Vagina (tissue), 2 donors: Measurements from ENCODE around the gene TOMM40L. TPM values are rescaled to one million over a fixed set of nuclear protein-coding genes. Genes with fewer than 3 reads are reported as not detected.
A peak's percentile ranks its signal among the peaks of the same experiment; 100 is the strongest.

ENCODE experiments used
- DNase-seq, 2 donors: peaks; one replicate each; pipeline ENCODE4 v3.0.0-alpha.2; 2017; ENCODE audit errors: extremely low spot score in 2 of 2
- H3K27ac ChIP-seq: fragments of 200-600 bp; sonication (generic); one replicate; pipeline ENCODE4 v1.5.1; 2019
- H3K27me3 ChIP-seq: fragments of 200-600 bp; sonication (generic); one replicate; pipeline ENCODE4 v1.5.1; 2019
- H3K36me3 ChIP-seq, 2 donors: fragments of 200-600 bp; sonication (generic); one replicate each; pipeline ENCODE4 v1.5.1; 2017 to 2019
- H3K4me1 ChIP-seq: fragments of 200-600 bp; sonication (generic); one replicate; pipeline ENCODE4 v1.5.1; 2019
- H3K4me3 ChIP-seq, 2 donors: fragments of 200-600 bp; sonication (generic); 1 replicate in 1 of 2; 2 replicates in 1 of 2; pipeline ENCODE4 v1.5.1; 2016 to 2019
- H3K9me3 ChIP-seq: fragments of 200-600 bp; sonication (generic); one replicate; pipeline ENCODE4 v1.5.1; 2019
- POLR2A ChIP-seq, 2 donors: fragments of 450-650 bp; IDR thresholded peaks; one replicate each; pipeline ENCODE4 v1.6.1; 2017; ENCODE audit warnings: antibody characterized with exemption in 2 of 2, mild to moderate bottlenecking in 2 of 2, moderate library complexity in 2 of 2
- POLR2AphosphoS5 ChIP-seq, 2 donors: sonication (generic); formaldehyde crosslinking; IDR thresholded peaks; one replicate each; pipeline ENCODE4 v1.9.0; 2017; ENCODE audit warnings: antibody characterized with exemption in 2 of 2, mild to moderate bottlenecking in 2 of 2, low read depth in 1 of 2; ENCODE audit not compliant: insufficient read depth in 1 of 2
- intact Hi-C: fragments of 100-400 bp; cut with DNase I; formaldehyde crosslinking; loops from one replicate; pipeline ENCODE4 v1.15.1; 2023
- total RNA-seq: library from RNA; depleted of rRNA; stranded (reverse); fragments of >200 nt; gene quantifications from one replicate; pipeline ENCODE4 v1.2.3, GENCODE V29; 2016
- TF ChIP-seq, protein P1 (sequence below), 3 experiments: fragments of 450-650 bp in 2 of 3; fragments of 200-600 bp in 1 of 3; sonication (generic) in 1 of 3; IDR thresholded peaks; one replicate each; pipeline ENCODE4 v1.5.1; 2017 to 2019; ENCODE audit warnings: antibody characterized with exemption in 3 of 3, mild to moderate bottlenecking in 2 of 3, moderate library complexity in 2 of 3

The TOMM40L gene
- total RNA-seq, 1 donor from 2014 or later: 15.0 TPM

- H3K27me3 ChIP-seq: no peaks in the 10 kb centered on the region
- DNase-seq: no peak
- H3K27ac ChIP-seq: peak overlapping the region; percentile 80
- intact Hi-C loops: loop anchor here (5.0 kb wide), 1 partner anchor 156 kb away; no protein-coding TSS in a partner anchor
- peaks cover 0 to 15% of the 10 kb centered on the region in 2 donors for H3K36me3 ChIP-seq
- no peaks in the 10 kb centered on the region for H3K9me3 ChIP-seq
- no peak for TF ChIP-seq POLR2AphosphoS5 (IDR thresholded peaks at IDR 0.05; ENCODE audit: insufficient read depth in 1 of 2, low read depth in 1 of 2)
- TF ChIP-seq, protein P1, sequence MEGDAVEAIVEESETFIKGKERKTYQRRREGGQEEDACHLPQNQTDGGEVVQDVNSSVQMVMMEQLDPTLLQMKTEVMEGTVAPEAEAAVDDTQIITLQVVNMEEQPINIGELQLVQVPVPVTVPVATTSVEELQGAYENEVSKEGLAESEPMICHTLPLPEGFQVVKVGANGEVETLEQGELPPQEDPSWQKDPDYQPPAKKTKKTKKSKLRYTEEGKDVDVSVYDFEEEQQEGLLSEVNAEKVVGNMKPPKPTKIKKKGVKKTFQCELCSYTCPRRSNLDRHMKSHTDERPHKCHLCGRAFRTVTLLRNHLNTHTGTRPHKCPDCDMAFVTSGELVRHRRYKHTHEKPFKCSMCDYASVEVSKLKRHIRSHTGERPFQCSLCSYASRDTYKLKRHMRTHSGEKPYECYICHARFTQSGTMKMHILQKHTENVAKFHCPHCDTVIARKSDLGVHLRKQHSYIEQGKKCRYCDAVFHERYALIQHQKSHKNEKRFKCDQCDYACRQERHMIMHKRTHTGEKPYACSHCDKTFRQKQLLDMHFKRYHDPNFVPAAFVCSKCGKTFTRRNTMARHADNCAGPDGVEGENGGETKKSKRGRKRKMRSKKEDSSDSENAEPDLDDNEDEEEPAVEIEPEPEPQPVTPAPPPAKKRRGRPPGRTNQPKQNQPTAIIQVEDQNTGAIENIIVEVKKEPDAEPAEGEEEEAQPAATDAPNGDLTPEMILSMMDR (IDR thresholded peaks at IDR 0.05): no peak
- peaks cover 30% of the 10 kb centered on the region for H3K4me1 ChIP-seq
- H3K4me3 ChIP-seq: peak overlapping the region; percentile 73 to 88
These were observed 456 bp downstream of the TOMM40L start for GRCh38 chr1:161226320-161226711.

DNA sequence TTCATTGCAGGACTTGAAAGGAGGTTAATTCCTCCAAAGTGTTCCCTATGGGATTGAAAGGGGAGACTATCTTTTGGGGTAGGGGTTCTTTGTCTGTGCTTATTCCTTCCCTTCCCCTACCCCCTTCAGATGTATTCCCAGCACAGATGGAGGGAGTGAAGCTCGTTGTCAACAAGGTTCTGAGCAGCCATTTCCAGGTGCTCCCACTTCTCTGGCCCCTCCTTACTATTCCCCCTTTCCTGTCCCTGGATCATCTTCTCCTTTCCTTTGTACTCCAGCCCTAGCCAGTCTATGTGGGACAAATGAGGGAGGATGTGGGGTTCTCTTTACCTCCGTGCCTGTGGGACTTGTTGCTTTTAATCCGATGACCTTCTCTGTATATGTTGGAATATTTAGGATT lies 899 bp downstream of the TOMM40L start:
- TF ChIP-seq, protein P1 (IDR thresholded peaks at IDR 0.05): no peak
- TF ChIP-seq POLR2A (IDR thresholded peaks at IDR 0.05): no peak
- no peak for TF ChIP-seq POLR2AphosphoS5 (IDR thresholded peaks at IDR 0.05; ENCODE audit: insufficient read depth in 1 of 2, low read depth in 1 of 2)
- peak overlapping the region; percentile 73 to 88 for H3K4me3 ChIP-seq
- DNase-seq: no peak
- H3K4me1 ChIP-seq: peaks cover 30% of the 10 kb centered on the region
- peaks cover 0 to 15% of the 10 kb centered on the region in 2 donors for H3K36me3 ChIP-seq
- intact Hi-C loops: loop anchor here (5.0 kb wide), 1 partner anchor 156 kb away; no protein-coding TSS in a partner anchor
- H3K27ac ChIP-seq: peak overlapping the region; percentile 80
- H3K9me3 ChIP-seq: no peaks in the 10 kb centered on the region
- H3K27me3 ChIP-seq: no peaks in the 10 kb centered on the region

- TF ChIP-seq, protein P1 (IDR thresholded peaks at IDR 0.05): peak; percentile 80 to 93 (median 85)
- TF ChIP-seq POLR2AphosphoS5 (IDR thresholded peaks at IDR 0.05; ENCODE audit: insufficient read depth in 1 of 2, low read depth in 1 of 2) (peak in 1 of 2 donors; percentile 66), POLR2A (IDR thresholded peaks at IDR 0.05) (no peak)
- Histone ChIP-seq H3K36me3 (peaks cover 0 to 15% of the 10 kb centered on the region in 2 donors), H3K9me3 (no peaks in the 10 kb centered on the region), H3K27me3 (no peaks in the 10 kb centered on the region), H3K27ac (peak overlapping the region; percentile 45), H3K4me1 (peaks cover 30% of the 10 kb centered on the region), H3K4me3 (peak overlapping the region in 1 of 2 donors; percentile 88)
- intact Hi-C loops: loop anchor here (5.0 kb wide), 1 partner anchor 155 kb away; no protein-coding TSS in a partner anchor
- no peak for DNase-seq
These were observed 1.5 kb downstream of the TOMM40L start for GRCh38 chr1:161227196-161227871.

DNA sequence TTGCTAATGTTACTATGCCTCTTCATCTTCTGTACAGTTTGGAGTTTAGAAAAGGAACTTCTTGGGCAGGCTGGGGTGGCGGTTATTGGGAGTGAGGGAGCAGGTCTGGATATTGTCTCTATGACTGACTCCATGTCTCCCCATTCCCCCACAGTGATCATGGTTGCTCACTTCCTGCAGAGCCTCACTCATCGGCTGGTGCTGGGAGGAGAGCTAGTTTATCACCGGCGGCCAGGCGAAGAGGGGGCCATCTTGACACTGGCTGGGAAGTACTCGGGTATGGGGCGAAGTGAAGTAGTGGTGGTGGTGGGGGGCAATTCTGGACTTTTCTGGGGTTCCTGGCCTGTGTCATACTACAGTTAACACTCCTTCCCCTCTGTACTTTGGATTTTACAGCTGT lies 2.2 kb downstream of the TOMM40L start:
- no peaks in the 10 kb centered on the region for H3K9me3 ChIP-seq
- H3K36me3 ChIP-seq: peaks cover 0 to 15% of the 10 kb centered on the region in 2 donors
- H3K4me3 ChIP-seq: no peak overlapping the region
- H3K27ac ChIP-seq: no peak overlapping the region
- H3K4me1 ChIP-seq: peaks cover 30% of the 10 kb centered on the region
- no peaks in the 10 kb centered on the region for H3K27me3 ChIP-seq
- intact Hi-C loops: loop anchor here (5.0 kb wide), 1 partner anchor 154 kb away; no protein-coding TSS in a partner anchor
- DNase-seq: no peak
- no peak for TF ChIP-seq POLR2AphosphoS5 (IDR thresholded peaks at IDR 0.05; ENCODE audit: insufficient read depth in 1 of 2, low read depth in 1 of 2)
- TF ChIP-seq, protein P1 (IDR thresholded peaks at IDR 0.05): no peak
- no peak for TF ChIP-seq POLR2A (IDR thresholded peaks at IDR 0.05)

GRCh38 chr1:161229896-161230295 lies 4.0 kb downstream of the TOMM40L start:
- intact Hi-C loops: loop anchor here (2.0 to 5.0 kb wide), 2 partner anchors 55 to 152 kb away; no protein-coding TSS in a partner anchor
- H3K4me3 ChIP-seq: no peak overlapping the region
- H3K27ac ChIP-seq: no peak overlapping the region
- H3K27me3 ChIP-seq: no peaks in the 10 kb centered on the region
- TF ChIP-seq, protein P1 (IDR thresholded peaks at IDR 0.05): no peak
- TF ChIP-seq POLR2A (IDR thresholded peaks at IDR 0.05) (no peak), POLR2AphosphoS5 (IDR thresholded peaks at IDR 0.05; ENCODE audit: insufficient read depth in 1 of 2, low read depth in 1 of 2) (no peak)
- DNase-seq: no peak
- peaks cover 0 to 15% of the 10 kb centered on the region in 2 donors for H3K36me3 ChIP-seq
- H3K4me1 ChIP-seq: peaks cover 29% of the 10 kb centered on the region
- no peaks in the 10 kb centered on the region for H3K9me3 ChIP-seq
